ENCODE data around the gene C2orf76.

C2orf76 gene

GRCh38 chr2:119339562-119339923 is 27.1 kb downstream of the C2orf76 start:
- no peak overlapping the region for H2AFZ ChIP-seq (ENCODE audit: low read depth, low read length)

DNA sequence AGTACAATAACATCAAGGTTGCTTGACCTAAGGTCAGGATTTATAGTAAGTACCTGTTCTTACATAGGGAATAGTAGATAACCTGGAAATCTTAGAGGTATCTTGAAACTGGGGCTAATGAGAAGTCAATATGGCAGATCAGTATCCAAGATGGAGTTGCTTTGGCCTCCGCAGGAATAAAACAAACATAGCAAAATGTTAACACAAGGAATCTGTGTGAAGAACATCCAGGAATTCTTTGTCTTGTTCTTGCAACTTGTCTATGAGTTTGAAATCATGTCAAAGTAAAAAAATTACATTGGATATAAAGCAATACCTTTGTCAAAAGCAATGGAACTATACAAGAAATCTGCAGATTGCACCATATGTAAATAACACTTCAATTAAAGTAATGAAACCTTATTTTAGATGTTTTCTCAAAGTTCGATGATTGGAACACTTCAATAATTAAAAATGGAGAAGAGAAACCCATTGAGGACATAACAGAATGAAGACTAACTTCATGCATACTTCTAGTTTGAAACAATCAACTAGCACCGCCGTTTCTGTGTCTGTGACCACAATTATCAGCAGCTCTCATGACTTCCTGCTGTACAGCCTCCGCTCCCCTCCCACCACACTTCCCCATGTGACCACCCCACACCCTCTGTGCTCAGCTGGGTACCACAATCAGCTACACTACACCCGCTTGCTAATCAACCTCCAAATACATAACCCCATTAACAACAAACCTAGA is 27.6 kb downstream of the C2orf76 start:
- H3K36me3 ChIP-seq (ENCODE audit: insufficient read depth, low read length) = no peaks in the 10 kb centered on the region
- no peak overlapping the region for H2AFZ ChIP-seq (ENCODE audit: low read depth, low read length)
- H3K9me3 ChIP-seq (ENCODE audit: low read length) = no peaks in the 10 kb centered on the region
- no peaks in the 10 kb centered on the region for H3K27me3 ChIP-seq (ENCODE audit: insufficient read depth, low read length)
- no peak overlapping the region for H3K4me3 ChIP-seq (ENCODE audit: low read length)
- H3K4me1 ChIP-seq (ENCODE audit: insufficient read depth, low read length) = no peaks in the 10 kb centered on the region

More at GRCh38 chr2:119339562-119339923, 27.1 kb downstream of the C2orf76 start:
- H3K27me3 ChIP-seq (ENCODE audit: insufficient read depth, low read length) = no peaks in the 10 kb centered on the region
- H3K4me3 ChIP-seq (ENCODE audit: low read length) = no peak overlapping the region
- no peaks in the 10 kb centered on the region for H3K4me1 ChIP-seq (ENCODE audit: insufficient read depth, low read length)
- H3K9me3 ChIP-seq (ENCODE audit: low read length) = no peaks in the 10 kb centered on the region
- H3K36me3 ChIP-seq (ENCODE audit: insufficient read depth, low read length) = no peaks in the 10 kb centered on the region

DNA sequence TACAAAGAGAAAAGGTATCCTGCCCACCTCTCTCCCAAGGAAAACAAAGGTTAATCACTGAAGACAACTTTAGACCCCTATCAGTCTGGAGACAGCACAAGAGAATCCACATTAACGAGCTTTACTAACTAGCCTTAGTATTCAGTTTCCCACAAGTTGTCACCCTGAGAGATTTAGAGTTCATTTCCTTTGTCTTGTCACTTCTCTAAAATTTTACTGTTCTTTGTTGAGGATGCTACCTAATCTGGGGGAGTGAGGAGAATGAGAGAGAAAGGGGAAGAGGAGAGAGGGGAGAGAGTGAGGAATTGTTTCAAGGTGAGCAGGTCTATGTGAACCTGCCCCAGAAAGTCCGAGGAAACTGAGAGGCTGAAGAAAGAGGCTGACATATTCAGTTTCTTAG is 28.4 kb downstream of the C2orf76 start:
- Histone ChIP-seq H3K4me3 (ENCODE audit: low read length) (no peak overlapping the region), H3K36me3 (ENCODE audit: insufficient read depth, low read length) (no peaks in the 10 kb centered on the region), H2AFZ (ENCODE audit: low read depth, low read length) (no peak overlapping the region), H3K4me1 (ENCODE audit: insufficient read depth, low read length) (no peaks in the 10 kb centered on the region), H3K27me3 (ENCODE audit: insufficient read depth, low read length) (no peaks in the 10 kb centered on the region), H3K9me3 (ENCODE audit: low read length) (no peaks in the 10 kb centered on the region)

DNA sequence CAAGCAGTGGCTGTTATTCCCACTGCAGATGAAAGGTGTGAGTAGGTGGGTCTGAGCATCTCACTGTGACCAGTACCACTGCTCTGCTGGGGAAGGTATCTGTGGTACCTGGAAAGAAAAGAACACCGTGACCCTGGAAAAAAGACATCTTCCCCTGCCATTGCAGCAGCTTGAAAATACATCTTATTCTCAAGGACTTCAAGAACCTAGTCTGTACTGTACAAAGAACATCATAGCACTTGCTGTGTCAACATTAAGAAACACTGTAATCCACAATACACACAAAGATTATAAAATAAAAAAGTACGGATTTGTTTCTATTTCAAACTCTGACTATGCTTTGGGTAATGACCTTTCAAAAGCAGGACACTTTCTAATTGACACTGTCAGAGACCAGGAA is 28.9 kb downstream of the C2orf76 start:
- Histone ChIP-seq H3K4me3 (ENCODE audit: low read length) (no peak overlapping the region), H3K36me3 (ENCODE audit: insufficient read depth, low read length) (no peaks in the 10 kb centered on the region), H3K27me3 (ENCODE audit: insufficient read depth, low read length) (no peaks in the 10 kb centered on the region), H2AFZ (ENCODE audit: low read depth, low read length) (no peak overlapping the region), H3K9me3 (ENCODE audit: low read length) (no peaks in the 10 kb centered on the region), H3K4me1 (ENCODE audit: insufficient read depth, low read length) (no peaks in the 10 kb centered on the region)

- Histone ChIP-seq H3K4me3 (ENCODE audit: low read length) (no peak overlapping the region), H2AFZ (ENCODE audit: low read depth, low read length) (no peak overlapping the region), H3K9me3 (ENCODE audit: low read length) (no peaks in the 10 kb centered on the region), H3K27me3 (ENCODE audit: insufficient read depth, low read length) (no peaks in the 10 kb centered on the region), H3K36me3 (ENCODE audit: insufficient read depth, low read length) (no peaks in the 10 kb centered on the region), H3K4me1 (ENCODE audit: insufficient read depth, low read length) (no peaks in the 10 kb centered on the region)
Observed at GRCh38 chr2:119333833-119334232, 32.8 kb downstream of the C2orf76 start.

GRCh38 chr2:119333360-119333759 is 33.3 kb downstream of the C2orf76 start:
- no peak overlapping the region for H2AFZ ChIP-seq (ENCODE audit: low read depth, low read length)
- no peaks in the 10 kb centered on the region for H3K4me1 ChIP-seq (ENCODE audit: insufficient read depth, low read length)
- H3K4me3 ChIP-seq (ENCODE audit: low read length) = no peak overlapping the region
- H3K9me3 ChIP-seq (ENCODE audit: low read length) = no peaks in the 10 kb centered on the region
- H3K36me3 ChIP-seq (ENCODE audit: insufficient read depth, low read length) = no peaks in the 10 kb centered on the region
- H3K27me3 ChIP-seq (ENCODE audit: insufficient read depth, low read length) = no peaks in the 10 kb centered on the region

DNA sequence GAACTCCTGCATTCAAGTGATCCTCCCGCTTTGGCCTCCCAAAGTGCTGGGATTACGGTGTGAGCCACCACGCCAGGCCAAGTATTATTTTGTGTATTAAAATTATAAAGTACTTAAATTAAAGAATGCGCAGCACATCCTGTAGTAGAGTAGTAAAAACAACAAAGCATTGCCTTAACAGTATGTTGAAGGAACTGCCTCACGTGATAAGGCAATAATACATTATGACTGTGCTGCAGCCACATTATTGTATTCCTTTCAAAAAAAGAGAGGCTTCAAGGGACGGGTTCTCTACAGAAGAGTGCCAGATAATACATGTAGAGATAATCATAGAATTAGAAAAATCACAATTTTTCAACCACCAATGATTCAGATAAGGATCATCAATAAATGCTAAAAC is 33.7 kb downstream of the C2orf76 start:
- H3K36me3 ChIP-seq (ENCODE audit: insufficient read depth, low read length) = no peaks in the 10 kb centered on the region
- H3K4me3 ChIP-seq (ENCODE audit: low read length) = no peak overlapping the region
- no peaks in the 10 kb centered on the region for H3K9me3 ChIP-seq (ENCODE audit: low read length)
- H3K4me1 ChIP-seq (ENCODE audit: insufficient read depth, low read length) = no peaks in the 10 kb centered on the region
- no peak overlapping the region for H2AFZ ChIP-seq (ENCODE audit: low read depth, low read length)
- no peaks in the 10 kb centered on the region for H3K27me3 ChIP-seq (ENCODE audit: insufficient read depth, low read length)

DNA sequence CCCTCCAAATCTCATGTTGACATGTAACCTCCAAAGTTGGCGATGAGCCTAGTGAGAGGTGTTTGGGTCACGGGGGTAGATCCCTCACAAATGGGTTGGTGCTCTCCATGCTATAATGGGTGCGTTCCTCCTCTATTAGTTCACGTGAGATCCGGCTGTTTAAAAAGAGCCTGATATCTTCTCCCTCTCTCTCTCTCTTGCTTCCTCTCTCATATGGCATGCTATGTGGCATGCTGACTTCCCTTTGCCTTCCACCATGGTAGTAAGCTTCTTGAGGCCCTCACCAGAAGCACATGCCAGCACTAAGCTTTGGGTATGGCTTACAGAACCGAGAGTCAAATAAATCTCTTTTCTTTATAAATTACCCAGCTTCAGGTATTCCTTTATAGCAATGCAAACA is 39.2 kb downstream of the C2orf76 start:
- no peaks in the 10 kb centered on the region for H3K9me3 ChIP-seq (ENCODE audit: low read length)
- no peaks in the 10 kb centered on the region for H3K36me3 ChIP-seq (ENCODE audit: insufficient read depth, low read length)
- H3K4me1 ChIP-seq (ENCODE audit: insufficient read depth, low read length) = no peaks in the 10 kb centered on the region
- H3K27me3 ChIP-seq (ENCODE audit: insufficient read depth, low read length) = no peaks in the 10 kb centered on the region
- H3K4me3 ChIP-seq (ENCODE audit: low read length) = no peak overlapping the region
- H2AFZ ChIP-seq (ENCODE audit: low read depth, low read length) = no peak overlapping the region

DNA sequence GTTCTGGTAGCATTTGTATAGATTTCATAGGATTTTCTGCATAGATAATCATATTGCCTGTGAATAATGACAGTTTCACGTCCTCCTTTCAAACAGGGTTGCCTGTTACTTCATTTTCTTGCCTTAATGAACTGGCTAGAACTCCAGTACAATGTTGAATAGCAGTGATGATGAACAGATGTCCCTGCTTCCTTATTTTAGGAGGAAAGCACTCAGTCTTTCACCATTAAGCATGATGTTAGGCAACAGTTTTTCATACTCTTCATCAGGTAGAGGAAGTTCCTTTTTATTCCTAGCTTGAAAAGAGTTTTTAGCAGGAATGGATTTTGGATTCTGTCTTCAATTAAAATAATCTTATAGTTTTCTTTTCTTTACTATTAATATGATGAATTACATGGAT is 39.7 kb downstream of the C2orf76 start:
- Histone ChIP-seq H3K4me1 (ENCODE audit: insufficient read depth, low read length) (no peaks in the 10 kb centered on the region), H3K4me3 (ENCODE audit: low read length) (no peak overlapping the region), H3K9me3 (ENCODE audit: low read length) (no peaks in the 10 kb centered on the region), H3K27me3 (ENCODE audit: insufficient read depth, low read length) (no peaks in the 10 kb centered on the region), H3K36me3 (ENCODE audit: insufficient read depth, low read length) (no peaks in the 10 kb centered on the region), H2AFZ (ENCODE audit: low read depth, low read length) (no peak overlapping the region)

DNA sequence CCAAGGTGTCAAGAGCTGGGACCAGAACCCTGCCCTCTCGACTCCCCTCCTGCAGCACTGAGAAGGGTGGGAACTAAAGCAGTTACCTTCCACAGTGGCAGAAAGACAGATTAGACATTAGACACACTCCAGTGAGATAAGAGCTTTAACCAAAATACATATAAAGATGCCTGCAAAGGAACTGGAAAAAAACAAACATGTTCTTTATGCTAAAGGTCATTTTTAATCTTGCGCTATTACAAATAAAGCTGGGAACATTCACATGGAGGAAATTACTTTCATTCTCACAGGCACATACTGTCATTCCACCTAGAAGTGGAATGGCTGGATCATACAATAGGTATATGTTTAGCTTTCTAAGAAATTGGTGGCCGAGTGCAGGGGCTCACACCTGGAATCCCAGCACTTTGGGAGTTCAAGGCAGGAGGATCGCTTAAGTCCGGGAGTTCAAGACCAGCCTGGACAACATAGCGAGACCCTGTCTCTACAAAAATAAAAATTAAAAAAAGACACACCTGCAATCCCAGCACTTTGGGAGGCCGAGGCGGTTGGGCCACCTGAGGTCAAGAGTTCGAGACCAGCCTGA is 41.9 kb downstream of the C2orf76 start:
- Histone ChIP-seq H3K4me3 (ENCODE audit: low read length) (no peak overlapping the region), H3K27me3 (ENCODE audit: insufficient read depth, low read length) (no peaks in the 10 kb centered on the region), H2AFZ (ENCODE audit: low read depth, low read length) (no peak overlapping the region), H3K36me3 (ENCODE audit: insufficient read depth, low read length) (no peaks in the 10 kb centered on the region), H3K9me3 (ENCODE audit: low read length) (no peaks in the 10 kb centered on the region), H3K4me1 (ENCODE audit: insufficient read depth, low read length) (no peaks in the 10 kb centered on the region)

DNA sequence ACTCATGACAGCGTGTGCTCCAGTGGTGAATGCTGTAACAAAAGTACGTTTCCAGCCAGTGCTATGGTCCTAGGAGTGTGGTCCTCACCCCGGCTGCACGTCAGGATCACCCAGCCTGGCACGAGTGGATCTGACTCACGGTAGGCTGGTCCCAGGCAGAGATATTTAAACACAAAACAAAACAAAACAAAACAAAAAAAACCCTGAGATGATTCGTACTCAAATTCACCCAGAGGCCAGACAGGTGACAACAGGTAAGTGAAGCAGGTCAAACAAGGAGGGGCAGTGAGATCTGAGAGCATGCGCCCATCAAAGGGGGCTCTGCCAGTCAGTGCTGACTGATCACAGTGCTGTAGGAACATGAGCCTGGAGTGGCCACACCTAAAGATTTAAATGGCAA is 43.2 kb downstream of the C2orf76 start:
- Histone ChIP-seq H3K4me1 (ENCODE audit: insufficient read depth, low read length) (no peaks in the 10 kb centered on the region), H3K36me3 (ENCODE audit: insufficient read depth, low read length) (no peaks in the 10 kb centered on the region), H3K9me3 (ENCODE audit: low read length) (no peaks in the 10 kb centered on the region), H2AFZ (ENCODE audit: low read depth, low read length) (no peak overlapping the region), H3K4me3 (ENCODE audit: low read length) (no peak overlapping the region), H3K27me3 (ENCODE audit: insufficient read depth, low read length) (no peaks in the 10 kb centered on the region)

DNA sequence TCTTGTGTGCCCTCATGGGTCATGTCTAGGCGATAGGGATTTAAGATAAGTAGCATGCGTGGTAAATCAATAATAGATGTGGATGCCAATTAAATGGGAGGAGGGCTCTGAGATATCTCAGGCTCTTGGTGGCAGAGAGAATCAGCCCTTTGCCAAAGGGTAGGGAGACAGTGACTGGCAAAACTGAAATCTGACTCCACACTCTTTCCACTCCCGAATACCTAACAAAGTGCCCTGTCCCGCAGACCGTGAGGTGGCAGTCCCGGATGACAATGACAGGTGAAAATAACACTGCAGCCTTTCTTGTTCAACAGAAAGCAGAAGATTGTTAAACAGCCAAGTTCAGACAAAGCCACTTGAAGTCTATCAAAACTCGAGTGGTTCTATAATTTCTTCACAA is 47.0 kb downstream of the C2orf76 start:
- Histone ChIP-seq H2AFZ (ENCODE audit: low read depth, low read length) (no peak overlapping the region), H3K27me3 (ENCODE audit: insufficient read depth, low read length) (no peaks in the 10 kb centered on the region), H3K4me3 (ENCODE audit: low read length) (no peak overlapping the region), H3K4me1 (ENCODE audit: insufficient read depth, low read length) (no peaks in the 10 kb centered on the region), H3K36me3 (ENCODE audit: insufficient read depth, low read length) (no peaks in the 10 kb centered on the region), H3K9me3 (ENCODE audit: low read length) (no peaks in the 10 kb centered on the region)

- no peak overlapping the region for H3K4me3 ChIP-seq (ENCODE audit: low read length)
- H2AFZ ChIP-seq (ENCODE audit: low read depth, low read length) = no peak overlapping the region
- H3K36me3 ChIP-seq (ENCODE audit: insufficient read depth, low read length) = no peaks in the 10 kb centered on the region
- no peaks in the 10 kb centered on the region for H3K27me3 ChIP-seq (ENCODE audit: insufficient read depth, low read length)
- no peaks in the 10 kb centered on the region for H3K9me3 ChIP-seq (ENCODE audit: low read length)
- H3K4me1 ChIP-seq (ENCODE audit: insufficient read depth, low read length) = no peaks in the 10 kb centered on the region
Observed at GRCh38 chr2:119317554-119317953, 49.1 kb downstream of the C2orf76 start.

DNA sequence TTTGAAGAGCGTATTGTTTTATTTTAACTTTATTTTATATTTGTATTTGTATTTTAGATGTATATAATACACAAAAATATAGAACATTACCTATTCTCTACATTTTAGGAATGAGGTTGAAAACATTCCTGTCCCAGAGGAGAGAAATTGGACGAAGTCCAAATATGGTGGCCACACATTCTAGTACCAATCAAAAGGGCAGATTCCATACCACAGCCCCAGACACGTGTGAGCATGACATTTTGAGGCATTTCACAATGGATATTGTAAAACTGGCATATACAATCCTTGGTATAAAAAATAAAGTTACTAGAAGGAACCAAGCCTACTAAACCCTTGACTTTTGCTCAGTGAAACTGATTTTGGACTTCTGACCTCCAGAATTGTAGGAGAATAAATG is 50.6 kb downstream of the C2orf76 start:
- Histone ChIP-seq H3K9me3 (ENCODE audit: low read length) (no peaks in the 10 kb centered on the region), H3K27me3 (ENCODE audit: insufficient read depth, low read length) (no peaks in the 10 kb centered on the region), H3K4me1 (ENCODE audit: insufficient read depth, low read length) (no peaks in the 10 kb centered on the region), H3K4me3 (ENCODE audit: low read length) (no peak overlapping the region), H3K36me3 (ENCODE audit: insufficient read depth, low read length) (no peaks in the 10 kb centered on the region), H2AFZ (ENCODE audit: low read depth, low read length) (no peak overlapping the region)
